Keratinocyte (primary cell): ENCODE results near the gene ASH1L. TPM values are rescaled to one million over a fixed set of nuclear protein-coding genes. Genes with fewer than 3 reads are reported as not detected.

Experiments
- DNase-seq: peaks from one replicate; pipeline ENCODE4 v3.0.0-alpha.2; 2011; ENCODE audit warnings: low read depth, missing footprints, low spot score
- FAIRE-seq: peaks from 2 replicates; lab custom pipeline; 2011; peaks lifted over from hg19 to GRCh38; lab: Jason Lieb, UNC
- H2AFZ ChIP-seq: 2 replicates; pipeline ENCODE4 v1.6.0; 2012; ENCODE audit warnings: low read length, control low read depth, inconsistent platforms; ENCODE audit not compliant: control insufficient read depth
- H3K27ac ChIP-seq: 2 replicates; pipeline ENCODE4 v1.5.1; 2011; ENCODE audit warnings: low read length; ENCODE audit not compliant: control insufficient read depth, insufficient read depth
- H3K27me3 ChIP-seq: 3 replicates; pipeline ENCODE4 v1.6.0; 2011; ENCODE audit warnings: low read length; ENCODE audit not compliant: control insufficient read depth, insufficient read depth; ENCODE audit errors: extremely low read depth
- H3K36me3 ChIP-seq, 2 experiments: 2 replicates in 1 of 2; 3 replicates in 1 of 2; pipeline ENCODE4 v1.5.1; 2011; ENCODE audit warnings: low read length in 2 of 2, mild to moderate bottlenecking in 1 of 2; ENCODE audit not compliant: control insufficient read depth in 2 of 2, insufficient read depth in 2 of 2; ENCODE audit errors: extremely low read depth in 1 of 2
- H3K4me1 ChIP-seq: 3 replicates; pipeline ENCODE4 v1.5.1; 2011; ENCODE audit warnings: low read length; ENCODE audit not compliant: control insufficient read depth, insufficient read depth; ENCODE audit errors: extremely low read depth
- H3K4me2 ChIP-seq: 3 replicates; pipeline ENCODE4 v1.6.0; 2011; ENCODE audit warnings: low read depth, low read length; ENCODE audit not compliant: control insufficient read depth, insufficient read depth; ENCODE audit errors: extremely low read depth
- H3K4me3 ChIP-seq, 3 experiments: fragments of 200-600 bp in 1 of 3; sonication (generic) in 1 of 3; 2 replicates in 2 of 3; 3 replicates in 1 of 3; pipeline ENCODE4 v1.5.1; 2011 to 2016; ENCODE audit warnings: low read length in 3 of 3, mild to moderate bottlenecking in 3 of 3, control low read depth in 2 of 3, inconsistent platforms in 1 of 3, low read depth in 1 of 3, mixed read lengths in 1 of 3, mixed run types in 1 of 3, moderate library complexity in 1 of 3; ENCODE audit not compliant: control insufficient read depth in 2 of 3, insufficient read depth in 2 of 3; ENCODE audit errors: extremely low read depth in 1 of 3
- H3K79me2 ChIP-seq: 2 replicates; pipeline ENCODE4 v1.6.0; 2012; ENCODE audit warnings: low read length; ENCODE audit not compliant: control insufficient read depth, insufficient read depth
- H3K9ac ChIP-seq: 3 replicates; pipeline ENCODE4 v1.6.0; 2011; ENCODE audit warnings: low read length; ENCODE audit not compliant: control insufficient read depth, insufficient read depth; ENCODE audit errors: extremely low read depth
- H3K9me1 ChIP-seq: 3 replicates; pipeline ENCODE4 v1.6.0; 2011; ENCODE audit warnings: low read length; ENCODE audit not compliant: control insufficient read depth, insufficient read depth; ENCODE audit errors: extremely low read depth
- H3K9me3 ChIP-seq: 2 replicates; pipeline ENCODE4 v1.5.1; 2012; ENCODE audit warnings: low read depth, low read length; ENCODE audit not compliant: control insufficient read depth
- H4K20me1 ChIP-seq: 3 replicates; pipeline ENCODE4 v1.6.0; 2011; ENCODE audit warnings: low read length; ENCODE audit not compliant: control insufficient read depth, insufficient read depth; ENCODE audit errors: extremely low read depth
- CTCF ChIP-seq, 3 experiments: IDR thresholded peaks in 1 of 3; conservative IDR thresholded peaks in 1 of 3; optimal IDR thresholded peaks in 1 of 3; 2 replicates in 2 of 3; 3 replicates in 1 of 3; pipeline versions ENCODE3 to v1.5.1; 2011; ENCODE audit warnings: low read length in 3 of 3, mild to moderate bottlenecking in 3 of 3, moderate library complexity in 2 of 3, control low read depth in 1 of 3, inconsistent platforms in 1 of 3; ENCODE audit not compliant: insufficient read depth in 2 of 3; ENCODE audit errors: extremely low read depth in 1 of 3
- EZH2 ChIP-seq: IDR thresholded peaks from one replicate; pipeline ENCODE4 v1.6.1; 2012; ENCODE audit warnings: inconsistent platforms, mild to moderate bottlenecking, low read length, moderate library complexity
- dilution Hi-C: fragments of 300-500 bp; cut with MboI; formaldehyde crosslinking; loops from one replicate; pipeline ENCODE4 v1.7.0; 2020; ENCODE audit warnings: low sequenced_read_pairs; ENCODE audit not compliant: extremely low pct_ligation_motif_present
- polyA plus RNA-seq, 5 experiments: library from polyadenylated mRNA; depleted of rRNA in 3 of 5; stranded (reverse) in 3 of 5; stranded (forward) in 1 of 5; unstranded in 1 of 5; fragments of >200 nt; gene quantifications; 1 replicate in 1 of 5; 2 replicates in 3 of 5; 3 replicates in 1 of 5; pipeline versions ENCODE4 v1.2.1 to v1.2.3, GENCODE V29; 2011 to 2012; ENCODE audit warnings: missing spikeins in 2 of 5, low read depth in 1 of 5, low replicate concordance in 1 of 5

ASH1L gene
- polyA plus RNA-seq, 1 donor (not counting 4 experiments of a cell fraction or from before 2014, with no cell fraction given) = 13.8 TPM

- dilution Hi-C loops = no loop called here
- Histone ChIP-seq H3K27me3 (no peaks in the 10 kb centered on the region), H3K27ac (no peak overlapping the region), H3K79me2 (no peaks in the 10 kb centered on the region), H3K9me1 (no peaks in the 10 kb centered on the region), H3K9me3 (no peaks in the 10 kb centered on the region), H3K4me3 (no peak overlapping the region), H3K4me1 (no peaks in the 10 kb centered on the region), H4K20me1 (no peaks in the 10 kb centered on the region), H3K4me2 (no peak overlapping the region), H3K9ac (no peak overlapping the region), H2AFZ (no peak overlapping the region), H3K36me3 (no peaks in the 10 kb centered on the region)
- DNase-seq (no peak), FAIRE-seq (no peak)
- TF ChIP-seq EZH2 = no peak
Observed at GRCh38 chr1:155287987-155288543, 274.5 kb downstream of the ASH1L start.

GRCh38 chr1:155286544-155286943 lies 276.1 kb downstream of the ASH1L start:
- no peaks in the 10 kb centered on the region for H3K27me3 ChIP-seq
- no peak overlapping the region for H3K4me2 ChIP-seq
- H3K9ac ChIP-seq = no peak overlapping the region
- H2AFZ ChIP-seq = no peak overlapping the region
- no peak for FAIRE-seq
- no peaks in the 10 kb centered on the region for H3K79me2 ChIP-seq
- DNase-seq = no peak
- H3K9me3 ChIP-seq = no peaks in the 10 kb centered on the region
- dilution Hi-C loops = no loop called here
- H4K20me1 ChIP-seq = no peaks in the 10 kb centered on the region
- H3K4me3 ChIP-seq = no peak overlapping the region
- TF ChIP-seq CTCF (optimal IDR thresholded peaks at IDR 0.05 in 1 of 3, IDR thresholded peaks at IDR 0.05 in 1 of 3, conservative IDR thresholded peaks at IDR 0.05 in 1 of 3; ENCODE audit: extremely low read depth in 1 of 3, insufficient read depth in 2 of 3, low read length in 3 of 3) = no peak
- no peak for TF ChIP-seq EZH2
- no peaks in the 10 kb centered on the region for H3K4me1 ChIP-seq
- H3K9me1 ChIP-seq = no peaks in the 10 kb centered on the region
- no peak overlapping the region for H3K27ac ChIP-seq
- H3K36me3 ChIP-seq = no peaks in the 10 kb centered on the region

GRCh38 chr1:155285631-155286044 lies 277.0 kb downstream of the ASH1L start:
- H3K79me2 ChIP-seq = no peaks in the 10 kb centered on the region
- H3K9me3 ChIP-seq = no peaks in the 10 kb centered on the region
- no peak overlapping the region for H3K4me2 ChIP-seq
- H3K9me1 ChIP-seq = no peaks in the 10 kb centered on the region
- no peak for TF ChIP-seq CTCF (optimal IDR thresholded peaks at IDR 0.05 in 1 of 3, IDR thresholded peaks at IDR 0.05 in 1 of 3, conservative IDR thresholded peaks at IDR 0.05 in 1 of 3; ENCODE audit: extremely low read depth in 1 of 3, insufficient read depth in 2 of 3, low read length in 3 of 3)
- no peak for TF ChIP-seq EZH2
- H3K36me3 ChIP-seq = no peaks in the 10 kb centered on the region
- H4K20me1 ChIP-seq = no peaks in the 10 kb centered on the region
- no peak for DNase-seq
- H3K4me1 ChIP-seq = no peaks in the 10 kb centered on the region
- H3K4me3 ChIP-seq = no peak overlapping the region
- no peak for FAIRE-seq
- H3K27ac ChIP-seq = no peak overlapping the region
- no peak overlapping the region for H2AFZ ChIP-seq
- dilution Hi-C loops = no loop called here
- H3K9ac ChIP-seq = no peak overlapping the region
- H3K27me3 ChIP-seq = no peaks in the 10 kb centered on the region
